ENCODE results near the gene ZYX.
"Not testable (repeated sequence)": the region's sequence is repeated elsewhere in the genome, so short reads cannot be mapped to it uniquely, and the experiment has no call there.

Gene ZYX

DNA sequence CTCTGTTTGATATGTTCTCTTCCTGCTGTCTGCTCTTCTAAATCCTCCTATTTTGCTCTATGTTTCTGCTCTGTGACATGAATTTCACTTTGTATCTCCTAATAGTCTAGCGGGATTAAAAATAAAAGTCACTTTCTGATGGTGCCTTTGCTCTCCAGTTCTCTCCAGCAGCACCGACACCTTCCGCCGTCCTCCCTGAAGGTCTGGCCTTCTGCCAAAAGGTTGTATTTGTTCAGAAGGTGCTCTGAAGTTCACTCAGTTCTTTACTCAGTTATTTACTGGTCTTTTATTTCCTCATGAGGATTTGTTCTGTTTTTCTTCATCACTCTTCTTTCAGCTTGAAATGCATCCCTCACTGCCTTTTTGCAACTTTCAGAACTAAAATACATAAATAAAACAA lies 38.7 kb downstream of the ZYX start:
- no peak for TF ChIP-seq ZFX (IDR thresholded peaks at IDR 0.05)
- TF ChIP-seq, protein P1, sequence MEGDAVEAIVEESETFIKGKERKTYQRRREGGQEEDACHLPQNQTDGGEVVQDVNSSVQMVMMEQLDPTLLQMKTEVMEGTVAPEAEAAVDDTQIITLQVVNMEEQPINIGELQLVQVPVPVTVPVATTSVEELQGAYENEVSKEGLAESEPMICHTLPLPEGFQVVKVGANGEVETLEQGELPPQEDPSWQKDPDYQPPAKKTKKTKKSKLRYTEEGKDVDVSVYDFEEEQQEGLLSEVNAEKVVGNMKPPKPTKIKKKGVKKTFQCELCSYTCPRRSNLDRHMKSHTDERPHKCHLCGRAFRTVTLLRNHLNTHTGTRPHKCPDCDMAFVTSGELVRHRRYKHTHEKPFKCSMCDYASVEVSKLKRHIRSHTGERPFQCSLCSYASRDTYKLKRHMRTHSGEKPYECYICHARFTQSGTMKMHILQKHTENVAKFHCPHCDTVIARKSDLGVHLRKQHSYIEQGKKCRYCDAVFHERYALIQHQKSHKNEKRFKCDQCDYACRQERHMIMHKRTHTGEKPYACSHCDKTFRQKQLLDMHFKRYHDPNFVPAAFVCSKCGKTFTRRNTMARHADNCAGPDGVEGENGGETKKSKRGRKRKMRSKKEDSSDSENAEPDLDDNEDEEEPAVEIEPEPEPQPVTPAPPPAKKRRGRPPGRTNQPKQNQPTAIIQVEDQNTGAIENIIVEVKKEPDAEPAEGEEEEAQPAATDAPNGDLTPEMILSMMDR (conservative IDR thresholded peaks at IDR 0.05), result no peak
- peak overlapping the region; percentile 32; the same call in 1 of the 2 replicates for H3K27ac ChIP-seq

DNA sequence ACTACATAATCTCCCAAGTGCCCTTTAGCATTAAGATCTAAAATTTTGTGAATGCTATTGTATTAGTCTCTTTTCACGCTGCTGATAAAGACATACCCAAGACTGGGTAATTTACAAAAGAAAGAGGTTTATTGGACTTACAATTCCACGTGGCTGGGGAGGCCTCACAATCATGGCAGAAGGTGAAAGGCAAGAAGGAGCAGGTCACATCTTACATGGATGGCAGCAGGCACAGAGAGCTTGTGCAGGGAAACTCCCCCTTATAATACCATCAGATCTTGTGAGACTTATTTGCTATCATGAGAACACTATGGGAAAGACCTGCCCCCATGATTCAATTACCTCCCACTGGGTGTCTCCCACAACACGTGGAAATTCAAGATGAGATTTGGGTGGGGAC lies 39.5 kb downstream of the ZYX start:
- H3K27ac ChIP-seq, result peak overlapping the region; percentile 47; the same call in 1 of the 2 replicates

DNA sequence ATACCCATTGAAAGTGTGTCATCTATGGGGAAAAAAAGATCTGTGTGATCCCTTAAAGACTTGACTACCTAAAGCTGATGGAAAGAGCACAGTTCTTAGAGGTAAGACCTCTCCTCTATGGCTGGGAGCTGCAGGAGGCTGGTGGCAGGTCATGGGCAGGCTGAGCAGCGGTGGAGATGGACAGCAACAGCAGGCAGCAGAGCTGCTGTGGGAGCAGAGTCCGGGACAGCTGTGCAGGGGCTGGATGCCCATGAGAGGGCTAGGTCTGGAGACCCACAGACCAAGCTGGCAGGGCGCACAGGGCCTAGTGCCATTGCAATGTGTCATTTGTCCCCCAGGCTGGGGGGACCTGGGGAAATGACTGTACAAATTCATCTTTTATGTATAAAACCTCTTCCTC lies 40.9 kb downstream of the ZYX start:
- 0 out of 2 replicates have a peak overlapping the region, but pooled peaks have one; percentile 3 for H3K27ac ChIP-seq
- no peak for TF ChIP-seq ZFX (IDR thresholded peaks at IDR 0.05)
- TF ChIP-seq, protein P1 (conservative IDR thresholded peaks at IDR 0.05), result no peak

DNA sequence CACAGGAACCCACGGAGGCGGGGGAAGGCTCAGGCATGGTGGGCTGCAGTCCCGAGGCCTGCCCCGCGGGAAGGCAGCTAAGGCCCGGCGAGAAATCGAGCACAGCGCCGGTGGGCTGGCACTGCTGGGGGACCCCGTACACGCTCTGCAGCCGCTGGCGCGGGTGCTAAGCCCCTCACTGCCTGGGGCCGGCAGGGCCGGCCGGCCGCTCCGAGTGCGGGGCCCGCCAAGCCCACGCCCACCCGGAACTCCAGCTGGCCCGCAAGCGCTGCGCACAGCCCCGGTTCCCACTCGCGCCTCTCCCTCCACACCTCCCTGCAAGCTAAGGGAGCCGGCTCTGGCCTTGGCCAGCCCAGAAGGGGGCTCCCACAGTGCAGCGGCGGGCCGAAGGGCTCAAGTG lies 43.3 kb downstream of the ZYX start:
- H3K27ac ChIP-seq, result not testable (repeated sequence)

DNA sequence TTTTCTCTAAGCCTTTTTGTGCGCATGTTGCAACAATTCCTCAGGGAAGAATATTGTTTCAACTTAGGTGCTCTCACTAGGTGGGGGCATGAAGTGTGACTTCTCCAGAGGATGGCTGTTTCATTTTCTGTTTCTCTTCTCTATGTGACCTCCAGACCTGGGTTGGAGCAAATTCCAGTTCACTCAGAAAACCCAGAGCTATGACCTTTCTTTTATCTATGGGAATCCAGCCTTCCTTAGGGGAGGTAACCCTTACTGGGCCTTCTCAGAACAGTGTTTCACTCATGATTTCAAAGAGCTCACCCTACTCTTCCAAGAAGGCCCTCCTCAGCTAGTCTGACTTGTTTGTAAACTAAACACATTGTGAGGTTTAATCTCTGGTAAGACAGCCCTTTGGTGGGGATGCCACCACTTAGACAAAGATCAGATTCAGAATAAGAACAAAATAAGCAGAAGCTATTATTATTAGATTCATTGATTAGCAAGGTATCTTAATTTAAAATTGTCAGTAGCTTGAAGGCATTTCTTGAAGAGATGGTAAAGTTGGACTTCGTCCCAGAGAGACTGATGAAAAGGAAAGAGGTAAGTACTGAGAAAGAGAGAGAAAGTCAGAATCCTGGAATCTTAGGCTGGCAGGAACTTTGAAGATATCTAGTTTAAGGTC lies 45.5 kb downstream of the ZYX start:
- H3K27ac ChIP-seq, result no peak overlapping the region
- TF ChIP-seq, protein P1 (conservative IDR thresholded peaks at IDR 0.05), result no peak
- TF ChIP-seq ZFX (IDR thresholded peaks at IDR 0.05), result no peak

GRCh38 chr7:143429770-143430698 lies 48.9 kb downstream of the ZYX start:
- no peak for TF ChIP-seq ZFX (IDR thresholded peaks at IDR 0.05)
- TF ChIP-seq, protein P1 (conservative IDR thresholded peaks at IDR 0.05), result no peak
- no peak overlapping the region for H3K27ac ChIP-seq

- no peak overlapping the region for H3K27ac ChIP-seq
- TF ChIP-seq, protein P1 (conservative IDR thresholded peaks at IDR 0.05), result no peak
- no peak for TF ChIP-seq ZFX (IDR thresholded peaks at IDR 0.05)
Measured at GRCh38 chr7:143431109-143431508, 50.0 kb downstream of the ZYX start.

- no peak for TF ChIP-seq ZFX (IDR thresholded peaks at IDR 0.05)
- TF ChIP-seq, protein P1 (conservative IDR thresholded peaks at IDR 0.05), result no peak
- no peak overlapping the region for H3K27ac ChIP-seq
Measured at GRCh38 chr7:143433759-143434158, 52.6 kb downstream of the ZYX start.

All from C4-2B (cell line).